NCI-H146 (cell line): ENCODE measurements around the gene LRRC74A.
"Not testable (repeated sequence)": the region's sequence is repeated elsewhere in the genome, so short reads cannot be mapped to it uniquely, and the experiment has no call there.

ENCODE experiments used
- DNase-seq: peaks from one replicate; lab custom pipeline; 2025; lab: John Stamatoyannopoulos, UW

The LRRC74A gene

DNA sequence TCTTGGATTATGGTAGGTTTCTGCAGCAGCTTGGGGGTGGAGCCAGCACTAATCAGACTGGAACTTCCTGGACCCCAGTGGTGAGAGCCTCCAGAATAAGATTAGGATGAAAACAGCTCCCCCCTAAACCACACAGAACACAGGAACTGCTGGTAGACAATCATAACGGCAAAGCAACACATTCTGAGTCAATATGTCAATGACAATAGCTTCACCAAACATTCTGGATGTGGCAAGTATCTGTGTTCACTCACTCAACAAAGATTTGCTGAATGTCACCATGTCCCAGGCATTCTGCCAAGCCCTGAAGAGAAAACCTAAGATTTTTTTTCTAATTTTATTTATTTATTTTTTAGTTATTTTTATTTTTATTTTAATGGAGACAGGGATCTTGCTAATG is 65.2 kb downstream of the LRRC74A start:
- no peak for DNase-seq

DNA sequence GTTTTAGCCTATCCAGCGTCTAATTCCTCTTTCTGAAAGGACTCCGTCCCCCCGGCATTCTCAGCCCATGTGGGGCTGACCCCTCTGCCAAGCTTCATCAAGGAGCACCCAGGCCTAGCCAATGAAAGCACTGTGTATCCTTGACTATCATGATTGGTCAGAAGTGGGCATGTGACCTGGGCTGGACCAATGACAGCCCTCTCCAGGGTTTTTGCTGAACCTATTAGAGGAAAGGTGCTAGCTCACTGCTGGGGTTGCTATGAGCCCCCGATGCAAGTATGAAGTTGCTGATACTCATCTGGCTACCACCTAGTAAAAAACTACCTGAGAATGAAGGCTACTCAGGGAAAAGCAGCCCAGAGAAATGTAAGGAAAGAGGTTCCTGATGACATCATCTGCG is 68.1 kb downstream of the LRRC74A start:
- no peak for DNase-seq

DNA sequence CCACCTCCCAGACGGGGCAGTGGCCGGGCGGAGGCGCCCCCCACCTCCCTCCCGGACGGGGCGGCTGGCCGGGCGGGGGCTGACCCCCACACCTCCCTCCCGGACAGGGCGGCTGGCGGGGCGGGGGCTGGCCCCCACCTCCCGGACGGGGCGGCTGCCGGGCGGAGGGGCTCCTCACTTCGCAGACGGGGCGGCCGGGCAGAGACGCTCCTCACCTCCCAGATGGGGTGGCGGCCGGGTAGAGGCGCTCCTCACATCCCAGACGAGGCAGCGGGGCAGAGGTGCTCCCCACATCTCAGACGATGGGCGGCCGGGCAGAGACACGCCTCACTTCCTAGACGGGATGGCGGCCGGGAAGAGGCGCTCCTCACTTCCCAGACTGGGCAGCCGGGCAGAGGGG is 71.8 kb downstream of the LRRC74A start:
- not testable (repeated sequence) for DNase-seq

DNA sequence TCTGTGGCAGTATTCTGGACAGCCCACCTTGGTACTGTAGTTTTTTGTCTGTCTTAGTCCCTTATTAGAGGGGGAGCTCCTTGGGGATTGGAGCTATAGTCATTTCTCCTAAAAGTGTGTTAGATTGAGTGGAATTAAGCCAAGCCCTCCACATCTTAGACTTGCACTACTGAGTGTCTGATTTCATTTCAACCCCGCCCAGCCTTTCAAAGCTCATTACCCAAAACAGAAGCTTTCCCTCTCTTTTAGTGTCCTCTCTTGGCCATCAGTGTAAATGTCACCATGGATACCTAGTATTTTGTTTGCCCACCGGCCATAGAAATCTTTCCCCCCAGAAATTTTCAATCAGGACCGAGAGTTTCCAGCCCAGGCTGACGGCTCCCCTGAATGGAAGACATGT is 74.5 kb downstream of the LRRC74A start:
- no peak for DNase-seq

DNA sequence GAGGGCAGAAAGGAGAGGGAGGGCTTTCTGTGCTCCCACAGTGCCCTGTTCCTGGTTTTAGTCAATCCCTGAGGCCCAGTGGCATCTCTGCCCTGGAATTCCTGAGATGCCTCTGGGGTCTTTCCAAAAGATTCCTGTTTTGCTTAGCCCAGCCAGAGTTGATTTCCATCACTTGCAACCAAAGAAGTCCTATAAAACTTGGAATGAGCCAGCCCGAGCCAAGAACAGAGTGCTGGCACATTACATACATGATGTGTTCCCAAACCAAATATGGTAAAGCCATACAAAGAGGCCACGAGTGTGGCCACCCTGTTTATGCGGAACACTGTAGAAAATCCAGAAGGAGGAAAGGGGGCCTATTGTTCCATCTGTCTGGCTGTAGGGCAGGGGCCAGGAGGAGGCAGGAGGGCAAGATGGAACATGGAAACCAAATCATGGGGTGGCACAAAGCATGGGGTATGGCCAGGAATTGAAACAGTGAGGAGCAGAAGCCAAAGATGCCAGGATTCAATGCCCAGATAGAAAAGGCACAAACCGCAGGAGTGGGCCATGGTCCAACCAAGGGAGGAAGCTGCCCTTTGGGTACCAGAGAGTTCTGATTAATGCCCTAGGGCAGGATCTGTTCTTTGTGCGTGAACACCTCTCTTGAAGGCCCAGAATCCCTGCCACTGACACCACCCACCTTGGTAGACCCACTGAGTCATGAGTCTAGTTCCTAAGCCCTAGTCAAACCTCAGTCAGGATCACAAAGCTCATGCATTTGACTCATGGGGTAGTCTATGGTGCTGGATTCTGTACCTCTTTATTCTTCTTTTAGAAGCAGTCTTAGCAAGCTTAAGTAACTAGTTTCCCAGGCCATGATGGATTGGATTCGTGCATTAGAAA is 75.2 kb downstream of the LRRC74A start:
- no peak for DNase-seq

DNA sequence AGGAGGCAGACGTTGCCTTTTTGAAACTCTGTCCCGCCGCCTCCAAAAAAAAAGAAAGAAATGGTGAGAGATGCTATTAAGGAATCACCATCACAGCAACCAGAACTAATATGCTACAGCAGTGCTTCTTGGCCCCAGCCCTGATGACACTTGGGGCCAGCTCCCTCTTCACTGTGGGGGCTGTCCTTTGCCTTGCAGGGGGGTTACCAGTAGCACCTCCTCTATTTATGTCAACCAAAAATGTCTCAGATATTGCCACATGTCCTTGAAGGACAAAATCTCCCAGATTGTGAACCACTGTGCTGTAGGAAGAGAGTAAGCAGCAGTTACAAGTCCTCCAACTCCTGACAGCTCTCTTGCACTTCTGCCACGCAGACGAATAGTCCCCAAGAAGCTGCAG is 76.4 kb downstream of the LRRC74A start:
- no peak for DNase-seq

DNA sequence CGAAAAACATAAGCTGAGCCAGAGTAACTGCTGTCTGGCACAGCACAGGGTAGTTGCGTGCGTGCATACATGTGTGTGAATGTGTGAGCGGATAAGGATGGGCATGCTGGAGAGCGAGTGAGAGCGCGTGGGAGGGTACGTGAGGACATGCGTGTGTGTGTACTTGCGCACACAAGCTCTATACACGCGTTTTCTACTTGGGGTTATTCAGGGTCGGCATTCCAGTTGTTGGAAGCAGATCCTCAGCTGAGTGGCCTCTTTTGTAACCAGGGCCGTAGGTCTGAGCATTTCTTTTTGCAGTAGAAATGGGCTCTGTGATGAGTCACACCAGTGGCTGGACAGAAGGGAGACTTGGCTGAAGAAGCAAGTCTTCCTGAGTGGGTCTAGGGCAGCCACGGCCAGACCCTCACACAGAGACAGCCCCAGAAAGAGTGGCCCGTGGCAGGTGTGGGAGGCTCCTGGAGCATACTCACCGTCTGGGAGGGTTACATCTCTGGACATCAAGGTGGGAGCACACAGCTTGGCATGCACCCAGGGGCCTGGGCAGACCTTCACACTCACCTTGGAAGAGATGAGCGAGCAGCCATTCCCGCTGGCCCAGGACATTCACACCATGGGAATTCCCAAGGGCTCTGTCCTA is 78.0 kb downstream of the LRRC74A start:
- no peak for DNase-seq

DNA sequence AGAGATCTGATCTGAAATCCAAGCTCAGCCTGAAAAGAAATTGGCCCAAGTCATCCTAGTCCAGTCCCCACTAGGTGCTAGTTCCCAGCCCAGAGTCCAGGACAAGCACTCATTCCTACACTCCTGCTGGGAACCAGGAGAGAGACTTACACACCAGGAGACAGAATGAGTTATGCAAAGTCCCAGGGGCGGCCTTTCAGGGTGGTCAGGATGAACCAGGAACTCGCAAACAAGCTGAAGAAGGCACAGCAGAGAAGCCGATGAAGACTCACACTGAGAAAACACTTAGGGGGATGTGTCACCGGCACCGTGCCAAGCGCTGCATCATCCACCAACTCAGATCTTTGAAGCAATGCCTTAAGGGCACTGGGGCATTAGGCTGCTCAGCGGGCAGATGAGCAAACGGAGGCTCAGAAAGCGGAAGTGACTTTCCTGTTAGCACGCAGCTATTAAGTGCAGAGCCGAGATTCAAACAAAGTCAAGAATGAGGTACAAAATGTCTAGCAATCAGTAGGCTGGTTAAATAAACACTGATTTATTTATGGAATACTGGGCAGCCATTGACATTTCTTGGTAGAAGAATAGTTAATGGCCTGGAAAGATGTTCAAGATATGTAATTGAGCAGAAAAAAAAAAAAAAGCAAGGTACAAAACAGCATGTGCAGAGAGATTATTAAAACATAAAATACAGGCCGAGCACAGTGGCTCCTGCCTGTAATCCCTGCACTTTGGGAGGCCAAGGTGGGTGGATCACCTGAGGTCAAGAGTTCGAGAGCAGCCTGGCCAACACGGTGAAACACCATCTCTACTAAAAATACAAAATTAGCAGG is 78.7 kb downstream of the LRRC74A start:
- peak; percentile 81 for DNase-seq

DNA sequence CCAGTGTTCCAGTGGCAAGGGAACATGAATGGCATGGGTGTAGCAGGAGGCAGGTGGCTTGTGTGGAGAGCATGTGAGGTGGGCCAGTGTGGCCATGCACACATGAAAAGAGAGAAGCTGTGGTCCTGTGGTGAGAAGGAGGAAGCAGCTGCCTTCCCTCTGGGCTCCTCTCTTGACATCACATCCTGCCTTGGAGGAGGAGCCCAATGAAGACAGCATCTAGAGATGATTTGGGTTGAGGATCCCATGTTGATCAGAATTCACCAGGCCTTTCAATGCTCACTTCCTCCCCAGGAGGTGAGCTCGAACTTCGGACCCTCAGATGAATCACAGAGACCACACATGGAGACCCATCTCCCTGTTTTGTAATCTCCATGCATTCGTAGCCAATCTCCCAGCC is 82.6 kb downstream of the LRRC74A start:
- DNase-seq, result no peak

DNA sequence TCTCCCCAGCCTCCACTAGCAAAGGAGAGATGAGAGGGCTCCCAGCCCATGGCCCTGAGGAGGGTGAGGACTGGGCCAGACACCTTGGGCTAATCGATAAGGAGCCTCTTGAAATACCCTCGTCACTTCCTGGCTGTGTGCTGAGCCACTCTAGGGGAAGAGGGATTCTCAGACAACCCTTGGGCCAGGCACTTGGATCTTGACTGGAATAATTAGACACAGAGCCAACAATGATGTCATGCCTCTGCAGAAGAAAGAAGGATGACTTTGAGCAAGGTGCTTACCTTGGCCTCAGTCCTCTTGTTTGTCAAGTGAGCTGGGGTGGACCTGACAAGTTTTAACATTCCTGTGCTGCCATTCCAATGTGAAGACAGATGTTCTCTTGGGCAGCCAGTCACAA is 83.1 kb downstream of the LRRC74A start:
- no peak for DNase-seq

DNA sequence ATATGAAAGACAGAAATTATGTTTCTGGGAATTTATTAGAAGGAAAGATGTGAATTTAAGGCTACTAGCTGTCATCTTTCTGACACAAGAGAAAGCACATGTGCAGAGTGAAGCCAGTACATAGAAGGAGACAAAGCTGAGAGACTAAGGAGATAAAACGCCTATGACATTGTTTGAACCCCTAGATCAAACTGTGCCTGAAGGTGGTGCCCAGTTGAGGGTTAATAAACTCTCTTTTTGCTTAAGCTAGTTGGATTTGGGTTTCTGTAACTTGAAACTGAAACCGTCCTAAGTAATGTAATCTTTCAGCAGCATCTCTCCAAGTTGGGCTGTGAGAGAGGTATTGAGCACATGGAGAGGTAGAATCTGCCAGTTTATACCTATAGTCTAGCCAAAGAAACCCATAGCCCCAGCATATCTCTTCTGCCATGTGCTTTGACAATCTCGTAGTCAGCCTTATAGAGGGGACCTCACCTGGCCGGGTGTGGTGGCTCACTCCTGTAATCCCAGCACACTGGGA is 84.2 kb downstream of the LRRC74A start:
- DNase-seq, result no peak

DNA sequence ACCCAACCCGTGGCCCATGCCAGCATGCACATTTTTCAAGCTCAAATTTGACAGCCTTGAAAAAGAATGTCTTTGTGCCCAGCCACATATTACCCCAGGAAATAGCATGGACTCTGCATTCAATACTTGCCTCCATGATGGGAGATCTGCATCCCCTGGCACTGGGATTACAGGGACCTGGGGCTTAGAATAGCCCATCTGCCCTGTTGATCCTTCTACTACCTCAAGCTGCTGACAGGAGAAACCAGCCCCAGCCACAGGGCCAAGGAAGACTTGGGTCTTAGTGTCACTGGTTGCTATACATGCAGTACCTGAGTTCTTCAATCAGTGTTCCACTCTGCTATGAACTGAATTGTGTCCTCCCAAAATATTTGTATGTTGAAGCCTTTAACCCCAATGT is 85.3 kb downstream of the LRRC74A start:
- DNase-seq, result no peak

DNA sequence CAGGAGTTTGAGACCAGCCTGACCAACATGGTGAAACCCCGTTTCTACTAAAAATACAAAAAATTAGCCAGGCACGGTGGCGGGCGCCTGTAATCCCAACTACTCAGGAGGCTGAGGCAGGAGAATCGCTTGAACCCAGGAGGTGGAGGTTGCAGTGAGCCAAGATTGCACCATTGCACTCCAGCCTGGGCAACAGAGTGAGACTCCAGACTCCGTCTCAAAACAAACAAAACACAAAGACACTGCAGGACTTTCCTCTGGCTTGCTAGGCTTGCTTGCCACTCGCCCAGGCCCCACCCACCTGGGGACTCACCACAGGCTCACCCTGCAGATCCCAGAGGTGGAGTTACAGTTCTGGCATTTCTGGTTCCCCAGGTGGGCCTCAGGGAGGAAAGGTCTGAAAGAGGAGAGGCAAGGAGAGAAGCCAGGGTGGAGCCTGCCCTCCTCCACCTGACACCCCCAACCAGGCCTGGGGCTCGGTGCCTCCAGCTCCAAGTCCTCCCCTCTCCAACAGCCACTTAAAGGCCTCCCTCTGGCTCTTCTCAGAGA is 88.4 kb downstream of the LRRC74A start:
- DNase-seq, result not testable (repeated sequence)

DNA sequence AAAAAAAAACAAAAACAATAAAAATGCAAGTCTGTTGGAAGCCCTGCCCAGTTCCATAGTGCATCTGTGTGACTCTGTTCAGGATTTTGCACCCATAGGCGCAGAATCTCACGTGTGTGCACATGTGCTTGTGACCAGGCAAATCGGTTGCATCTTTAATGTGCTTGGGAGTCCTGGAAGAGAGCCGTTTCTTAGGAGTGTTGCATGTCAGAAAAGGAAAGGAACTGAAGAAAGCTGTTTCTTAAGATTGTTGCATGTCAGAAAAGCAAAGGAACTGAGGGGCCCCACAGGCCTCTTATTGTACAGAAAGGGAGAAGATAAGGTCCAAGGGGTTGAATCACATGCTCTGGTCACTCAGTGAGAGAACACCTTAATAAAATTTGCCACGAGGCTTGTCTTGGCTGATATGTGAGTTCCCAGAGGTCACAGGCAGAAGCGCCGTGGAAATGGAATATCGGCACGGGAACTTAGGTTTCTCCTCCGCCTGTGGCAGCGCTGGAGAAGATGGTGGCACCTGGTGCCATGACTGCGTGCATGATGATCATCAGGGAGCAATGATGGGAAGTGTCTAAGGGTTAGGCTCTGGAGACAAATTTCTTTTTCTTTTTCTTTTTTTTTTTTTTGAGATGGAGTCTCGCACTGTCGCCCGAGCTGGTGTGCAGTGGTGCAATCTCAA is 90.0 kb downstream of the LRRC74A start:
- no peak for DNase-seq

DNA sequence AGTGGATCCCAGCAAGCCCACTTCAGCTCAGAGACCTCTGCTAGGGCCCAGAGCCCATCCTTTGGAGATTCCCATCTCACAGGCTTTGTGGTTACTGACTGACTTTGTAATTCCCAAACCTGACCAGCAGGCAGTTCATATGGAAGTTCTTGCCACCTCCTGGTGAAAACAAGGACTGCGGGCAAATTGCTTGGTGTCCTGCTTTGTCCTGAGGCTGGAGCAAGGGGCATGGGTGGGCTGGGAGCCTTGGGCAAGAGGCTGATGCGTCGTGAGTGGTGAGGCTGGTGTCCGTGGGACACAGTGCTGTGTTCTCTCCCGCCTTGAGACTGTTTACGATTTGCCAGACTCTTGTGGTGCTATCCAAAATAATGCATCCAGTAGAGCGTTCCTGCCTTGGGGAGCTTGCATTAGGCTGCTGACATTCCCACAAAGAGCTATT is 91.0 kb downstream of the LRRC74A start:
- DNase-seq, result peak; percentile 63

DNA sequence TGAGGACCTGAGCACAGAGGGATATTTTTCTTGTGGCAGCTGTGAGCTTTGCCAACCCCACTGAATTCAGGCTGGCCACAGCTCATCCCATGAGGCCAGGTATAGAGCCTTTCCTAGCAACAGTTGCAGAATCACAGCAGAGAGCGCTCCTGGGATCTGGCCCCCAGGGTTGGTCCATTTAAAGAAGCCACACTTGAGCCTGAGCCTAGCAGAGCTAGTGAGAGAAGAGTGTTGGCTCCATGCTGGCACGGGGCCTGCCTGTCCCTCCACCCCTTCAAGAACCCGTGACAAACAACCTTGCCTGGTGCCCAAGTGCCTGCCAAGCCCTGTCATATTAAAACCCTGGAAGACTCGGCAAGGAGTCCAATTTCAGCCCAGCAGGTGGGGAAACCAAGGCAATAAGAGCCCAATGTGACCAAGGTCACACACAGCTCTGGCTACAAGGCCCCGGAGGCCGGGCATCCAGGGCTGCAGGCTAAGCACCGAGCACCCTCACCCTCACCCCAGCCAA is 91.6 kb downstream of the LRRC74A start:
- DNase-seq, result no peak

DNA sequence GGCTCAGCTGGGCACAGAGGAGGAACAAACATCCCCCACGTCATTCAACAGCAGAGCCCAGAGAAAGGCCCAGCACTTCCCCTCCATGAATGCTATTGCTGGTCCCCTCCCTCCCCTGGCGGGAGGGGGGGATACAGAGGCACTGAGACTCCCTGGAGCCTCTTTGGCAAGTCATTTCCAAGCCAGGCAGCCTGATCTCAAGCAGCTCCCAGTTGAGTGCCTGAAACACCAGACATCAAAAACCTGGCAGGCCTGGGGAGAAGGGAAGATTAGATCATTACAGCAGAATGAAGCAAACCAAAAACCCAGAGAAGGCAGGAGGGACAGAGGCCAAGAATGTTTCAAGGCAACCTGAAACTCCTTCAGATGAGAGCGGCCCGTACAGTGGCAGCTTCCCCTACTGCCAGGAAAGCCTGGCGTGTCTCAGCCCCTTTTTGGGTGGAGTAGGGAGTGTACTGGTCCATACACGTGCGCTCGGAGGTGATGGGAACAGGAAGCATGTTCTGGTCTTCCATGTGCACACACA is 92.1 kb downstream of the LRRC74A start:
- DNase-seq, result no peak

DNA sequence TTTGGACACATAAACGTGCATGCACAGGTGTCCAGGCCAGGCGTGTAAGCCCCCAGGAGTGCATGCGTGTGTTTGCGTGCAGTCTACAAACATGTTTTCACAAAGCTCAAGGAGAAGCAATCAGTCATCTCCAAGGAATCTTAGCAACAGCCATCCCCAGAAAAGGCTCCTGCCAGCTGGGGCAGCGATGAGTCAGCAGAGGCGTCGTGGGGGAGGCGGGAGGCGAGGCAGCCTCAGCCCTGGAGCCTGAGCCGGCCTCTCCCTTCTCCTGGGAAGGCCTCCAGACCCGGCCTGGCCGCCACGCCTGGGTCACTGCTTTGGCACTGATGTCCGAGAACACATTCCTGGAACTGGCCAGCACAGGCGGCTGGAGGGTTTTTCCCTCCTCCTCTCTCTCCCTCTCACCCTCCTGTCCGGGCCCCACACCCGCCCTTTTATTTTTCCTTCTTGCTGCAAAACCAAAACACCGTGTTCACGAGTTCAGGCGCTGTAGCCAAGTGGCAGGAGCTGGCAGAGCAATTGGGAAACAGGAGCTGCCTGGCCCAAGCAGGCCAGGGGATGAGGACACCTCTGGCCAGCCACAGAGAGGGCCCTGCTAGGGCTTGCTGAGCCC is 92.7 kb downstream of the LRRC74A start:
- DNase-seq, result peak; percentile 45
